ENCODE results near the gene ZFHX3.

GRCh38 chr16:72811876-72812275 is 236.1 kb downstream of the ZFHX3 start:
- TF ChIP-seq CTCF (IDR thresholded peaks at IDR 0.05), result no peak
- no peak for TF ChIP-seq POLR2A (IDR thresholded peaks at IDR 0.05)

All from uterus (tissue), 2 donors.